WTC11 (cell line): Measurements from ENCODE around the gene TCF7L1. TPM values are rescaled to one million over a fixed set of nuclear protein-coding genes. Genes with fewer than 3 reads are reported as not detected.

Experiments
- ATAC-seq: fragments of 200-7000 bp; cut with Tn5 transposase; 2 replicates; pipeline ENCODE4 v1.10.0; 2021; ENCODE audit warnings: mild to moderate bottlenecking, moderate library complexity
- CTCF ChIA-PET: fragments of 300-600 bp; sonication (Branson Sonifier 250); formaldehyde crosslinking; loops from one replicate; lab custom pipeline; 2021; ENCODE audit warnings: antibody characterized with exemption; lab: Charles Lee
- POLR2A ChIA-PET: fragments of 350-600 bp; sonication (Branson Sonifier 250); formaldehyde crosslinking; loops from one replicate; lab custom pipeline; 2021; ENCODE audit warnings: antibody characterized with exemption; lab: Charles Lee
- DNase-seq: peaks from one replicate; pipeline ENCODE4 v3.0.0; 2021; ENCODE audit warnings: low spot score
- H3K27ac Mint-ChIP-seq: 2 replicates; pipeline ENCODE4 v1.8.0; 2021; ENCODE audit warnings: mixed read lengths
- H3K27me3 Mint-ChIP-seq: 2 replicates; pipeline ENCODE4 v1.8.0; 2021; ENCODE audit warnings: low read depth, mild to moderate bottlenecking, moderate library complexity, mixed read lengths
- H3K36me3 Mint-ChIP-seq: 2 replicates; pipeline ENCODE4 v1.8.0; 2021; ENCODE audit warnings: mixed read lengths
- H3K4me1 Mint-ChIP-seq: 2 replicates; pipeline ENCODE4 v1.8.0; 2022; ENCODE audit warnings: mixed read lengths
- H3K4me3 Mint-ChIP-seq: 2 replicates; pipeline ENCODE4 v1.8.0; 2021; ENCODE audit warnings: mild to moderate bottlenecking, moderate library complexity, mixed read lengths
- H3K9me3 Mint-ChIP-seq: 2 replicates; pipeline ENCODE4 v1.8.0; 2021; ENCODE audit warnings: mixed read lengths
- CBFB ChIP-seq: sonication (generic); formaldehyde crosslinking; IDR thresholded peaks from 2 replicates; pipeline ENCODE4 v1.8.1; 2022; ENCODE audit warnings: mild to moderate bottlenecking, low read depth, missing genetic modification reagents
- CDX4 ChIP-seq: fragments of 250-450 bp; sonication (Bioruptor Pico); IDR thresholded peaks from 2 replicates; pipeline ENCODE4 v1.9.0; 2021; ENCODE audit warnings: moderate library complexity, mild to moderate bottlenecking, inconsistent platforms, borderline replicate concordance
- EMX1 ChIP-seq: fragments of 250-450 bp; sonication (Bioruptor Pico); IDR thresholded peaks from 2 replicates; pipeline ENCODE4 v1.8.0; 2021; ENCODE audit warnings: mild to moderate bottlenecking
- ESRRA ChIP-seq: sonication (generic); formaldehyde crosslinking; IDR thresholded peaks from 2 replicates; pipeline ENCODE4 v1.8.1; 2022; ENCODE audit warnings: mild to moderate bottlenecking, missing genetic modification reagents, borderline replicate concordance
- FOXK1 ChIP-seq: sonication (generic); formaldehyde crosslinking; IDR thresholded peaks from 2 replicates; pipeline ENCODE4 v1.8.0; 2022; ENCODE audit warnings: mild to moderate bottlenecking, moderate library complexity, missing genetic modification reagents
- FOXP1 ChIP-seq: sonication (generic); formaldehyde crosslinking; IDR thresholded peaks from 2 replicates; pipeline ENCODE4 v1.8.0; 2022; ENCODE audit warnings: missing genetic modification reagents, mild to moderate bottlenecking, moderate library complexity, borderline replicate concordance
- GTF2I ChIP-seq: fragments of 250-450 bp; sonication (Bioruptor Pico); conservative IDR thresholded peaks from 2 replicates; pipeline ENCODE4 v1.4.0; 2021; ENCODE audit warnings: mild to moderate bottlenecking
- HMGXB4 ChIP-seq: sonication (generic); formaldehyde crosslinking; IDR thresholded peaks from 2 replicates; pipeline ENCODE4 v1.8.1; 2023; ENCODE audit warnings: mild to moderate bottlenecking, moderate library complexity, missing genetic modification reagents
- JAZF1 ChIP-seq: fragments of 250-450 bp; sonication (Bioruptor Pico); IDR thresholded peaks from 2 replicates; pipeline ENCODE4 v1.9.0; 2021; ENCODE audit warnings: moderate library complexity, mild to moderate bottlenecking, inconsistent platforms
- JUN ChIP-seq: sonication (generic); formaldehyde crosslinking; IDR thresholded peaks from 2 replicates; pipeline ENCODE4 v1.8.0; 2023; ENCODE audit warnings: mild to moderate bottlenecking, missing genetic modification reagents
- MAX ChIP-seq: sonication (generic); formaldehyde crosslinking; IDR thresholded peaks from 2 replicates; pipeline ENCODE4 v1.8.0; 2022; ENCODE audit warnings: mild to moderate bottlenecking, missing genetic modification reagents
- NFATC4 ChIP-seq: fragments of 250-450 bp; sonication (Bioruptor Pico); IDR thresholded peaks from 2 replicates; pipeline ENCODE4 v1.9.0; 2021; ENCODE audit warnings: mild to moderate bottlenecking
- NFE2L1 ChIP-seq: sonication (generic); formaldehyde crosslinking; IDR thresholded peaks from 2 replicates; pipeline ENCODE4 v1.8.1; 2023; ENCODE audit warnings: missing genetic modification reagents
- NR1H2 ChIP-seq: sonication (generic); formaldehyde crosslinking; IDR thresholded peaks from 2 replicates; pipeline ENCODE4 v1.9.0; 2021; ENCODE audit warnings: mild to moderate bottlenecking, moderate library complexity, missing genetic modification reagents
- STAT6 ChIP-seq: sonication (generic); formaldehyde crosslinking; conservative IDR thresholded peaks from 2 replicates; pipeline ENCODE4 v1.8.1; 2023; ENCODE audit warnings: mild to moderate bottlenecking, low read depth, missing genetic modification reagents, moderate library complexity
- ZBTB21 ChIP-seq: sonication (generic); formaldehyde crosslinking; IDR thresholded peaks from 2 replicates; pipeline ENCODE4 v1.8.1; 2023; ENCODE audit warnings: mild to moderate bottlenecking, missing genetic modification reagents, borderline replicate concordance
- ZBTB43 ChIP-seq: sonication (generic); formaldehyde crosslinking; IDR thresholded peaks from 2 replicates; pipeline ENCODE4 v1.8.1; 2023; ENCODE audit warnings: mild to moderate bottlenecking, missing genetic modification reagents
- ZNF671 ChIP-seq: fragments of 250-450 bp; sonication (Bioruptor Pico); IDR thresholded peaks from 2 replicates; pipeline ENCODE4 v1.8.0; 2021; ENCODE audit warnings: mild to moderate bottlenecking
- ZSCAN18 ChIP-seq: fragments of 250-450 bp; sonication (Bioruptor Pico); IDR thresholded peaks from 2 replicates; pipeline ENCODE4 v2.1.2; 2022; ENCODE audit warnings: mild to moderate bottlenecking, moderate library complexity
- total RNA-seq: library from RNA; stranded (reverse); gene quantifications from 3 replicates; pipeline ENCODE4 v1.2.3, GENCODE V29; 2021

The TCF7L1 gene
- total RNA-seq, 1 experiment from 2014 or later = 104 TPM

- POLR2A ChIA-PET = interaction anchor here (0.9 kb wide), 1 partner anchor 13 kb away, joined by 4 read pairs; no protein-coding TSS in a partner anchor
- no peaks in the 10 kb centered on the region for H3K27me3 Mint-ChIP-seq
- H3K27ac Mint-ChIP-seq = peak overlapping the region; percentile 87
- ATAC-seq (no peak), DNase-seq (no peak)
- peaks cover 87% of the 10 kb centered on the region for H3K4me1 Mint-ChIP-seq
- 0 out of 2 replicates have a peak, but pooled peaks cover 3% of the 10 kb centered on the region for H3K9me3 Mint-ChIP-seq
- TF ChIP-seq GTF2I (CRISPR knock-in tag) = no peak
- no peak for TF ChIP-seq FOXK1
- TF ChIP-seq FOXP1 (CRISPR knock-in tag) = no peak
- TF ChIP-seq ZBTB43 (CRISPR knock-in tag) = no peak
- TF ChIP-seq JAZF1 (CRISPR knock-in tag) = no peak
- no peak for TF ChIP-seq EMX1 (CRISPR knock-in tag)
- TF ChIP-seq ZSCAN18 = no peak
- TF ChIP-seq NFATC4 (CRISPR knock-in tag) = no peak
- no peak for TF ChIP-seq ESRRA (CRISPR knock-in tag)
- TF ChIP-seq STAT6 (CRISPR knock-in tag) = no peak
- no peak for TF ChIP-seq ZBTB21 (CRISPR knock-in tag)
- no peak for TF ChIP-seq JUN (CRISPR knock-in tag)
- TF ChIP-seq CBFB (CRISPR knock-in tag) = no peak
- TF ChIP-seq MAX (CRISPR knock-in tag) = no peak
- no peak for TF ChIP-seq NFE2L1
- TF ChIP-seq NR1H2 (CRISPR knock-in tag) = no peak
- no peak for TF ChIP-seq CDX4 (CRISPR knock-in tag)
- TF ChIP-seq ZNF671 = no peak
- no peak for TF ChIP-seq HMGXB4
- CTCF ChIA-PET = interaction anchor here (0.8 to 4.5 kb wide), 29 partner anchors 8 to 118 kb away, joined by 3 to 28 read pairs (median 8); partner anchors contain the start of gene TCF7L1
- H3K36me3 Mint-ChIP-seq = peaks cover 12% of the 10 kb centered on the region
- no peak overlapping the region for H3K4me3 Mint-ChIP-seq
Measured at GRCh38 chr2:85184990-85185389, 51.8 kb downstream of the TCF7L1 start.
